H1 (cell line): ENCODE results near the gene SMARCA4. TPM values are rescaled to one million over a fixed set of nuclear protein-coding genes. Genes with fewer than 3 reads are reported as not detected.

Experiments used
- CTCF ChIA-PET: fragments of 300-600 bp; sonication (Branson Sonifier 250); formaldehyde crosslinking; loops from one replicate; lab custom pipeline; 2021; ENCODE audit not compliant: partially characterized antibody; lab: Charles Lee
- POLR2A ChIA-PET: fragments of 300-600 bp; sonication (Branson Sonifier 250); formaldehyde crosslinking; loops from one replicate; lab custom pipeline; 2021; ENCODE audit warnings: inconsistent platforms; ENCODE audit not compliant: partially characterized antibody; lab: Charles Lee
- DNase-seq, 2 experiments: peaks; one replicate each; pipeline versions ENCODE4 v3.0.0 to v3.0.0-alpha.2; 2010 to 2022; ENCODE audit warnings: low spot score in 2 of 2, low read depth in 1 of 2, mixed read lengths in 1 of 2
- FAIRE-seq: peaks from 2 replicates; lab custom pipeline; 2011; peaks lifted over from hg19 to GRCh38; lab: Jason Lieb, UNC
- H2AFZ ChIP-seq: 2 replicates; pipeline ENCODE4 v1.8.1; 2012; ENCODE audit warnings: low read length, inconsistent platforms
- H2AK5ac ChIP-seq: 2 replicates; pipeline ENCODE4 v1.6.1; 2013; ENCODE audit warnings: low read depth, low read length
- H2BK120ac ChIP-seq: replicated peaks from 2 replicates; pipeline ENCODE3; 2013; ENCODE audit warnings: low read depth, low read length, inconsistent platforms
- H2BK12ac ChIP-seq: 2 replicates; pipeline ENCODE4 v1.6.1; 2013; ENCODE audit warnings: low read depth, low read length
- H2BK15ac ChIP-seq: 2 replicates; pipeline ENCODE4 v1.6.1; 2013; ENCODE audit warnings: low read length
- H2BK20ac ChIP-seq: 2 replicates; pipeline ENCODE4 v1.6.1; 2013; ENCODE audit warnings: low read length
- H2BK5ac ChIP-seq: 2 replicates; pipeline ENCODE4 v1.6.1; 2013; ENCODE audit warnings: low read depth, low read length
- H3K14ac ChIP-seq: 2 replicates; pipeline ENCODE4 v1.6.1; 2013; ENCODE audit warnings: inconsistent platforms; ENCODE audit not compliant: insufficient read length
- H3K18ac ChIP-seq: 2 replicates; pipeline ENCODE4 v1.6.1; 2013; ENCODE audit warnings: low read length; ENCODE audit errors: extremely low read depth
- H3K23ac ChIP-seq: 2 replicates; pipeline ENCODE4 v1.6.1; 2013; ENCODE audit warnings: inconsistent platforms; ENCODE audit not compliant: insufficient read length
- H3K23me2 ChIP-seq: 2 replicates; pipeline ENCODE4 v1.6.1; 2013; ENCODE audit warnings: low read depth, low read length
- H3K27ac ChIP-seq: 2 replicates; pipeline ENCODE4 v1.6.1; 2011; ENCODE audit warnings: low read depth, low read length, inconsistent platforms
- H3K27me3 ChIP-seq, 4 experiments: replicated peaks in 1 of 4; 1 replicate in 1 of 4; 2 replicates in 3 of 4; pipeline versions ENCODE4 v1.6.1 to v1.8.1; 2011 to 2013; ENCODE audit warnings: low read length in 3 of 4, mild to moderate bottlenecking in 3 of 4, inconsistent platforms in 2 of 4, mixed read lengths in 2 of 4, moderate library complexity in 1 of 4; ENCODE audit not compliant: control insufficient read depth in 3 of 4, insufficient read depth in 3 of 4; ENCODE audit errors: extremely low read depth in 1 of 4
- H3K36me3 ChIP-seq, 4 experiments: 2 replicates each; pipeline versions ENCODE4 v1.6.1 to v1.8.1; 2011 to 2013; ENCODE audit warnings: mild to moderate bottlenecking in 4 of 4, low read length in 3 of 4, moderate library complexity in 2 of 4, control low read depth in 1 of 4, inconsistent platforms in 1 of 4; ENCODE audit not compliant: insufficient read depth in 4 of 4, control insufficient read depth in 2 of 4
- H3K4ac ChIP-seq: replicated peaks from 2 replicates; pipeline ENCODE3; 2013; ENCODE audit warnings: low read length, low read depth, mixed read lengths, inconsistent platforms; ENCODE audit not compliant: insufficient read length
- H3K4me1 ChIP-seq, 4 experiments: replicated peaks in 1 of 4; 1 replicate in 1 of 4; 2 replicates in 3 of 4; pipeline versions ENCODE4 v1.6.1 to v1.8.1; 2011 to 2013; ENCODE audit warnings: low read length in 3 of 4, inconsistent platforms in 2 of 4, mixed read lengths in 1 of 4; ENCODE audit not compliant: insufficient read depth in 4 of 4, control insufficient read depth in 3 of 4
- H3K4me2 ChIP-seq, 2 experiments: 2 replicates each; pipeline versions ENCODE4 v1.6.1 to v1.8.1; 2011 to 2013; ENCODE audit warnings: low read depth in 2 of 2, low read length in 2 of 2, control low read depth in 1 of 2, inconsistent platforms in 1 of 2, mild to moderate bottlenecking in 1 of 2; ENCODE audit not compliant: insufficient read depth in 1 of 2
- H3K4me3 ChIP-seq, 4 experiments: fragments of 200-600, 300-600 bp in 1 of 4; sonication (generic), shearing (Covaris generic), sonication (Bioruptor Twin) in 1 of 4; 2 replicates each; pipeline versions ENCODE4 v1.5.1 to v1.8.1; 2011 to 2016; ENCODE audit warnings: low read length in 4 of 4, low read depth in 3 of 4, control low read depth in 2 of 4, inconsistent platforms in 2 of 4, mild to moderate bottlenecking in 2 of 4, mixed read lengths in 1 of 4, moderate library complexity in 1 of 4; ENCODE audit not compliant: insufficient read depth in 2 of 4; ENCODE audit errors: extremely low read depth in 1 of 4
- H3K56ac ChIP-seq: replicated peaks from 2 replicates; pipeline ENCODE3; 2013; ENCODE audit warnings: low read depth, mild to moderate bottlenecking, mixed read lengths, low read length, inconsistent platforms; ENCODE audit not compliant: insufficient read length
- H3K79me1 ChIP-seq: 2 replicates; pipeline ENCODE4 v1.6.1; 2013; ENCODE audit warnings: low read depth, low read length, control low read depth
- H3K79me2 ChIP-seq, 2 experiments: 2 replicates each; pipeline versions ENCODE4 v1.6.1 to v1.8.1; 2012 to 2013; ENCODE audit warnings: low read length in 2 of 2, mild to moderate bottlenecking in 2 of 2, inconsistent platforms in 1 of 2; ENCODE audit not compliant: insufficient read depth in 2 of 2, control insufficient read depth in 1 of 2
- H3K9ac ChIP-seq, 4 experiments: replicated peaks in 1 of 4; 1 replicate in 1 of 4; 2 replicates in 3 of 4; pipeline versions ENCODE4 v1.6.1 to v1.8.1; 2011 to 2013; ENCODE audit warnings: low read depth in 3 of 4, low read length in 3 of 4, control low read depth in 2 of 4, mild to moderate bottlenecking in 2 of 4, moderate library complexity in 2 of 4, inconsistent platforms in 1 of 4; ENCODE audit errors: extremely low read depth in 1 of 4
- H3K9me3 ChIP-seq, 2 experiments: 2 replicates each; pipeline versions ENCODE4 v1.6.1 to v1.8.1; 2012 to 2013; ENCODE audit warnings: mild to moderate bottlenecking in 2 of 2, moderate library complexity in 2 of 2, control low read depth in 1 of 2, inconsistent platforms in 1 of 2, low read depth in 1 of 2, low read length in 1 of 2, mixed read lengths in 1 of 2; ENCODE audit not compliant: insufficient read depth in 2 of 2
- H4K20me1 ChIP-seq, 2 experiments: replicated peaks in 1 of 2; 2 replicates each; pipeline versions ENCODE3 to v1.8.1; 2011 to 2013; ENCODE audit warnings: inconsistent platforms in 2 of 2, low read length in 2 of 2, mild to moderate bottlenecking in 1 of 2; ENCODE audit not compliant: insufficient read depth in 2 of 2, control insufficient read depth in 1 of 2
- H4K5ac ChIP-seq: 2 replicates; pipeline ENCODE4 v1.6.1; 2013; ENCODE audit warnings: low read length, low read depth, mixed read lengths, inconsistent platforms; ENCODE audit not compliant: insufficient read length
- H4K8ac ChIP-seq: 2 replicates; pipeline ENCODE4 v1.8.0; 2013; ENCODE audit warnings: mild to moderate bottlenecking, moderate library complexity, low read length, inconsistent platforms; ENCODE audit not compliant: insufficient read depth; ENCODE audit errors: extremely low read depth
- H4K91ac ChIP-seq: replicated peaks from 2 replicates; pipeline ENCODE3; 2013; ENCODE audit warnings: low read length, mixed read lengths, inconsistent platforms; ENCODE audit not compliant: insufficient read length
- ATF2 ChIP-seq: IDR thresholded peaks from 2 replicates; pipeline ENCODE4 v1.6.1; 2012; ENCODE audit warnings: low read length, inconsistent platforms
- KDM1A ChIP-seq: fragments of 200-600, 300-600 bp; sonication (generic); IDR thresholded peaks from 2 replicates; pipeline ENCODE4 v1.7.1; 2016; ENCODE audit warnings: mild to moderate bottlenecking, low read length, borderline replicate concordance
- NANOG ChIP-seq: IDR thresholded peaks from 2 replicates; pipeline ENCODE4 v1.6.1; 2011; ENCODE audit warnings: low read length, low read depth, mild to moderate bottlenecking, inconsistent platforms; ENCODE audit not compliant: insufficient read depth, poor library complexity, severe bottlenecking
- POLR2A ChIP-seq, 2 experiments: IDR thresholded peaks; 1 replicate in 1 of 2; 2 replicates in 1 of 2; pipeline ENCODE4 v1.6.1; 2011; ENCODE audit warnings: low read depth in 2 of 2, low read length in 2 of 2, mild to moderate bottlenecking in 2 of 2; ENCODE audit errors: control extremely low read depth in 1 of 2
- TAF7 ChIP-seq: optimal IDR thresholded peaks from 2 replicates; pipeline ENCODE3; 2011; ENCODE audit warnings: low read depth, mild to moderate bottlenecking, inconsistent platforms, low read length, moderate library complexity, borderline replicate concordance
- WGBS, 2 experiments: shearing (Covaris generic) in 1 of 2; methylation state at CpG; one replicate each; pipeline versions ENCODE4 v1.1.6 to v1.1.7; 2013 to 2015; ENCODE audit warnings: low lambda C conversion rate in 2 of 2, mixed read lengths in 2 of 2, inconsistent platforms in 1 of 2, low coverage in 1 of 2, missing lambda C conversion rate in 1 of 2; ENCODE audit not compliant: insufficient replicate concordance in 2 of 2, insufficient coverage in 1 of 2, insufficient read length in 1 of 2; ENCODE audit errors: extremely low coverage in 1 of 2, missing lambda C conversion rate in 1 of 2; 5-methylcytosine and 5-hydroxymethylcytosine counted together
- polyA plus RNA-seq, 7 experiments: library from polyadenylated mRNA; depleted of rRNA in 3 of 7; stranded (reverse) in 5 of 7; unstranded in 2 of 7; fragments of >200 nt in 5 of 7; fragments of 200-250 nt in 2 of 7; gene quantifications; 1 replicate in 5 of 7; 2 replicates in 1 of 7; 4 replicates in 1 of 7; pipeline versions ENCODE4 v1.2.1 to v1.2.3, GENCODE V29; 2011 to 2013; ENCODE audit warnings: missing spikeins in 2 of 7, mixed read lengths in 2 of 7
- total RNA-seq: library from RNA; stranded (reverse); fragmentation: NEBNext Ultra II Directional; extraction: Animal tissue kit (Norgen Biotek cat#: 25700); gene quantifications from 2 replicates; pipeline ENCODE4 v1.2.1, GENCODE V29; 2021

SMARCA4 gene
- total and polyA plus RNA-seq, 2 of the 8 experiments (the other 6 are each of a cell fraction or from before 2014, with no cell fraction given), result 86.4 to 263 TPM

- H3K23ac ChIP-seq, result no peak overlapping the region
- peaks cover 56 to 88% (median 85%) of the 10 kb centered on the region in 4 experiments for H3K36me3 ChIP-seq
- H3K18ac ChIP-seq, result no peak overlapping the region
- CTCF ChIA-PET, result interaction anchor here (0.6 to 2.7 kb wide), 6 partner anchors 10 to 120 kb away, joined by 3 to 12 read pairs (median 3); no protein-coding TSS in a partner anchor
- H4K5ac ChIP-seq, result no peak overlapping the region
- no peak overlapping the region for H3K56ac ChIP-seq
- no peak overlapping the region for H2BK15ac ChIP-seq
- no peak overlapping the region for H3K9ac ChIP-seq
- POLR2A ChIA-PET, result no interaction called here
- H3K4ac ChIP-seq, result no peak overlapping the region
- H3K23me2 ChIP-seq, result no peaks in the 10 kb centered on the region
- peaks cover 7 to 21% of the 10 kb centered on the region in 2 experiments for H4K20me1 ChIP-seq
- no peaks in the 10 kb centered on the region for H3K4me1 ChIP-seq
- no peak overlapping the region for H3K27ac ChIP-seq
- no peak overlapping the region for H3K14ac ChIP-seq
- FAIRE-seq (no peak), DNase-seq (no peak)
- no peak overlapping the region for H2AK5ac ChIP-seq
- TF ChIP-seq NANOG, result no peak
- TF ChIP-seq POLR2A (IDR thresholded peaks at IDR 0.05; ENCODE audit: control extremely low read depth in 1 of 2, low read depth in 2 of 2, low read length in 2 of 2), result no peak
- no peak for TF ChIP-seq TAF7
- no peak for TF ChIP-seq ATF2
- no peak for TF ChIP-seq KDM1A
- H3K4me3 ChIP-seq, result no peak overlapping the region
- peaks cover 3% of the 10 kb centered on the region for H3K79me1 ChIP-seq
- no peak overlapping the region; the same call in 1 of the 2 replicates for H4K8ac ChIP-seq
- H2BK120ac ChIP-seq, result no peak overlapping the region
- no peak overlapping the region for H2BK12ac ChIP-seq
- H3K9me3 ChIP-seq, result no peaks in the 10 kb centered on the region
- 89% methylated on average over 22 of the region's 23 CpGs; no CpG with 5 or more reads in 1 of the 2 experiments for WGBS, 2 experiments
- H4K91ac ChIP-seq, result no peak overlapping the region
- no peak overlapping the region for H3K4me2 ChIP-seq
- no peak overlapping the region for H2BK20ac ChIP-seq
- no peaks in the 10 kb centered on the region; a peak in 1 of 4 replicates for H3K79me2 ChIP-seq
- no peaks in the 10 kb centered on the region for H3K27me3 ChIP-seq
- H2AFZ ChIP-seq, result no peak overlapping the region
- H2BK5ac ChIP-seq, result no peak overlapping the region
Measured at GRCh38 chr19:11017275-11018035, 56.6 kb downstream of the SMARCA4 start.
